Measurements from ENCODE around the gene RAD23B. TPM values are rescaled to one million over a fixed set of nuclear protein-coding genes. Genes with fewer than 3 reads are reported as not detected.
A peak's percentile ranks its signal among the peaks of the same experiment; 100 is the strongest.

The RAD23B gene
- total and polyA plus RNA-seq, 2 of the 13 experiments (the other 11 are each of a cell fraction or from before 2014, with no cell fraction given), result 133 to 156 TPM

DNA sequence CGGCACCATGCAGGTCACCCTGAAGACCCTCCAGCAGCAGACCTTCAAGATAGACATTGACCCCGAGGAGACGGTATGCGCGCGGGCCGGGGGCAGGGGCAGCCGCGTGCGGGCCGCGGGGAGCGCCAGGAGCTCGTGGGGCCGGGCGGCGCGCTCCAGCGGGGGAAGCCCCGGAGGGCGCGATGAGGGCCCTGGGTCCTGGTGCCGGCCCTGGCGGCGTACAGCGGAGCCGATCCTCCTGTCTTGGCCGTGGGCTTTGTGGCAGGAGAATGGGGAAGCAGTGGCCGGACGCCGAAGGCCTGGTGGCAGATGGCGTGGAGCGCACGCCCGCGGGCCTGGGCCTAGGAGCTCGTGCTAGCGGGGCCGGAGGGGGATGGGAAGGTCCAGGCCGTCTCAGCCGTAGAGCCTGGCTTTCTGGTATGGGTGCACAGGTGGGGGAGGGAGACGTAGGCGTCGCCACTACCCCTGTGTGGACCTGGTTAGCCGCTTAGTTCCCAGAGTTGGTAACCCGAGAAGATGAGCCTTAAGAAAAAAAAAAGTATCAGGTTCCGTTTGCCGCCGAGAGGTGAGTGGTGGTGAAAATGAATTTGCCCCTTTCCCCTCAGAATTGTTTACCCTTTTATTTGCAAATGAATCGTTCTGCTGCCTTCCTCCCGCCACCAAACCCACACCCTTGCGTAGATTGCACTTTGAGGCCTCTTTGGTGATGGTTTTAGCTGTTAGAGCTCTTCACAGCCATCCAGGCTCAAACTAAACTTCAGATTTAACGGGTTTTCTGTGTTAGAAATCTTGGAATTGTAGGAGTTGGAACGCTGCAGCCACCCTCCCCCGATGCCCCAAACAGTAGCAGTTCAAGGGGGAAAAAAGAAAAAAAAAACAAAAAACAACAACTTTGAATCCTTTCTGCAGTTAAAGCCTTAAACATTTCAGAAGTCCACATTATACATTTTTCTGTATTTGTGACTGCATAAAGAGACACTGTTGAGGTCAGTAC is 841 bp downstream of the RAD23B start (continued):
- TF ChIP-seq TBX2 (CRISPR knock-in tag; IDR thresholded peaks at IDR 0.05; ENCODE audit: borderline replicate concordance) (no peak), ZNF34 (CRISPR knock-in tag; IDR thresholded peaks at IDR 0.05; ENCODE audit: borderline replicate concordance) (0 out of 2 replicates have a peak, but pooled peaks have one; percentile 18), NR2F6 (IDR thresholded peaks at IDR 0.05) (no peak), NR2F6 (CRISPR knock-in tag; IDR thresholded peaks at IDR 0.05) (peak; percentile 21; the same call in 1 of the 2 replicates), SP2 (CRISPR knock-in tag; IDR thresholded peaks at IDR 0.05) (0 out of 2 replicates have a peak, but pooled peaks have one; percentile 30), MEF2D (CRISPR knock-in tag; IDR thresholded peaks at IDR 0.05) (no peak), ZNF451 (CRISPR knock-in tag; IDR thresholded peaks at IDR 0.05) (peak; percentile 20; the same call in 1 of the 2 replicates), NFRKB (IDR thresholded peaks at IDR 0.05) (no peak), ZNF564 (CRISPR knock-in tag; IDR thresholded peaks at IDR 0.05) (peak; percentile 64; the same call in 1 of the 2 replicates), MTA1 (CRISPR knock-in tag; IDR thresholded peaks at IDR 0.05; ENCODE audit: borderline replicate concordance) (no peak), KDM5B (CRISPR knock-in tag; IDR thresholded peaks at IDR 0.05; ENCODE audit: borderline replicate concordance) (0 out of 2 replicates have a peak, but pooled peaks have one; percentile 17)
- TF ChIP-seq, protein P1, sequence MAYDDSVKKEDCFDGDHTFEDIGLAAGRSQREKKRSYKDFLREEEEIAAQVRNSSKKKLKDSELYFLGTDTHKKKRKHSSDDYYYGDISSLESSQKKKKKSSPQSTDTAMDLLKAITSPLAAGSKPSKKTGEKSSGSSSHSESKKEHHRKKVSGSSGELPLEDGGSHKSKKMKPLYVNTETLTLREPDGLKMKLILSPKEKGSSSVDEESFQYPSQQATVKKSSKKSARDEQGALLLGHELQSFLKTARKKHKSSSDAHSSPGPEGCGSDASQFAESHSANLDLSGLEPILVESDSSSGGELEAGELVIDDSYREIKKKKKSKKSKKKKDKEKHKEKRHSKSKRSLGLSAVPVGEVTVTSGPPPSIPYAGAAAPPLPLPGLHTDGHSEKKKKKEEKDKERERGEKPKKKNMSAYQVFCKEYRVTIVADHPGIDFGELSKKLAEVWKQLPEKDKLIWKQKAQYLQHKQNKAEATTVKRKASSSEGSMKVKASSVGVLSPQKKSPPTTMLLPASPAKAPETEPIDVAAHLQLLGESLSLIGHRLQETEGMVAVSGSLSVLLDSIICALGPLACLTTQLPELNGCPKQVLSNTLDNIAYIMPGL (CRISPR knock-in tag; IDR thresholded peaks at IDR 0.05; ENCODE audit: borderline replicate concordance in 1 of 2, low read depth in 1 of 2), result peak in 1 of 2 experiments; percentile 35; a peak in 2 of 4 replicates
- TF ChIP-seq, protein P2, sequence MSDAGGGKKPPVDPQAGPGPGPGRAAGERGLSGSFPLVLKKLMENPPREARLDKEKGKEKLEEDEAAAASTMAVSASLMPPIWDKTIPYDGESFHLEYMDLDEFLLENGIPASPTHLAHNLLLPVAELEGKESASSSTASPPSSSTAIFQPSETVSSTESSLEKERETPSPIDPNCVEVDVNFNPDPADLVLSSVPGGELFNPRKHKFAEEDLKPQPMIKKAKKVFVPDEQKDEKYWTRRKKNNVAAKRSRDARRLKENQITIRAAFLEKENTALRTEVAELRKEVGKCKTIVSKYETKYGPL (CRISPR knock-in tag; IDR thresholded peaks at IDR 0.05), result no peak; the same call in 1 of the 2 replicates
- TF ChIP-seq, protein P3, sequence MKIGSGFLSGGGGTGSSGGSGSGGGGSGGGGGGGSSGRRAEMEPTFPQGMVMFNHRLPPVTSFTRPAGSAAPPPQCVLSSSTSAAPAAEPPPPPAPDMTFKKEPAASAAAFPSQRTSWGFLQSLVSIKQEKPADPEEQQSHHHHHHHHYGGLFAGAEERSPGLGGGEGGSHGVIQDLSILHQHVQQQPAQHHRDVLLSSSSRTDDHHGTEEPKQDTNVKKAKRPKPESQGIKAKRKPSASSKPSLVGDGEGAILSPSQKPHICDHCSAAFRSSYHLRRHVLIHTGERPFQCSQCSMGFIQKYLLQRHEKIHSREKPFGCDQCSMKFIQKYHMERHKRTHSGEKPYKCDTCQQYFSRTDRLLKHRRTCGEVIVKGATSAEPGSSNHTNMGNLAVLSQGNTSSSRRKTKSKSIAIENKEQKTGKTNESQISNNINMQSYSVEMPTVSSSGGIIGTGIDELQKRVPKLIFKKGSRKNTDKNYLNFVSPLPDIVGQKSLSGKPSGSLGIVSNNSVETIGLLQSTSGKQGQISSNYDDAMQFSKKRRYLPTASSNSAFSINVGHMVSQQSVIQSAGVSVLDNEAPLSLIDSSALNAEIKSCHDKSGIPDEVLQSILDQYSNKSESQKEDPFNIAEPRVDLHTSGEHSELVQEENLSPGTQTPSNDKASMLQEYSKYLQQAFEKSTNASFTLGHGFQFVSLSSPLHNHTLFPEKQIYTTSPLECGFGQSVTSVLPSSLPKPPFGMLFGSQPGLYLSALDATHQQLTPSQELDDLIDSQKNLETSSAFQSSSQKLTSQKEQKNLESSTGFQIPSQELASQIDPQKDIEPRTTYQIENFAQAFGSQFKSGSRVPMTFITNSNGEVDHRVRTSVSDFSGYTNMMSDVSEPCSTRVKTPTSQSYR (CRISPR knock-in tag; IDR thresholded peaks at IDR 0.05; ENCODE audit: borderline replicate concordance), result peak; percentile 89
- TF ChIP-seq, protein P4, sequence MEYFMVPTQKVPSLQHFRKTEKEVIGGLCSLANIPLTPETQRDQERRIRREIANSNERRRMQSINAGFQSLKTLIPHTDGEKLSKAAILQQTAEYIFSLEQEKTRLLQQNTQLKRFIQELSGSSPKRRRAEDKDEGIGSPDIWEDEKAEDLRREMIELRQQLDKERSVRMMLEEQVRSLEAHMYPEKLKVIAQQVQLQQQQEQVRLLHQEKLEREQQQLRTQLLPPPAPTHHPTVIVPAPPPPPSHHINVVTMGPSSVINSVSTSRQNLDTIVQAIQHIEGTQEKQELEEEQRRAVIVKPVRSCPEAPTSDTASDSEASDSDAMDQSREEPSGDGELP (IDR thresholded peaks at IDR 0.05; ENCODE audit: borderline replicate concordance, low read depth), result no peak
- TF ChIP-seq, protein P5, sequence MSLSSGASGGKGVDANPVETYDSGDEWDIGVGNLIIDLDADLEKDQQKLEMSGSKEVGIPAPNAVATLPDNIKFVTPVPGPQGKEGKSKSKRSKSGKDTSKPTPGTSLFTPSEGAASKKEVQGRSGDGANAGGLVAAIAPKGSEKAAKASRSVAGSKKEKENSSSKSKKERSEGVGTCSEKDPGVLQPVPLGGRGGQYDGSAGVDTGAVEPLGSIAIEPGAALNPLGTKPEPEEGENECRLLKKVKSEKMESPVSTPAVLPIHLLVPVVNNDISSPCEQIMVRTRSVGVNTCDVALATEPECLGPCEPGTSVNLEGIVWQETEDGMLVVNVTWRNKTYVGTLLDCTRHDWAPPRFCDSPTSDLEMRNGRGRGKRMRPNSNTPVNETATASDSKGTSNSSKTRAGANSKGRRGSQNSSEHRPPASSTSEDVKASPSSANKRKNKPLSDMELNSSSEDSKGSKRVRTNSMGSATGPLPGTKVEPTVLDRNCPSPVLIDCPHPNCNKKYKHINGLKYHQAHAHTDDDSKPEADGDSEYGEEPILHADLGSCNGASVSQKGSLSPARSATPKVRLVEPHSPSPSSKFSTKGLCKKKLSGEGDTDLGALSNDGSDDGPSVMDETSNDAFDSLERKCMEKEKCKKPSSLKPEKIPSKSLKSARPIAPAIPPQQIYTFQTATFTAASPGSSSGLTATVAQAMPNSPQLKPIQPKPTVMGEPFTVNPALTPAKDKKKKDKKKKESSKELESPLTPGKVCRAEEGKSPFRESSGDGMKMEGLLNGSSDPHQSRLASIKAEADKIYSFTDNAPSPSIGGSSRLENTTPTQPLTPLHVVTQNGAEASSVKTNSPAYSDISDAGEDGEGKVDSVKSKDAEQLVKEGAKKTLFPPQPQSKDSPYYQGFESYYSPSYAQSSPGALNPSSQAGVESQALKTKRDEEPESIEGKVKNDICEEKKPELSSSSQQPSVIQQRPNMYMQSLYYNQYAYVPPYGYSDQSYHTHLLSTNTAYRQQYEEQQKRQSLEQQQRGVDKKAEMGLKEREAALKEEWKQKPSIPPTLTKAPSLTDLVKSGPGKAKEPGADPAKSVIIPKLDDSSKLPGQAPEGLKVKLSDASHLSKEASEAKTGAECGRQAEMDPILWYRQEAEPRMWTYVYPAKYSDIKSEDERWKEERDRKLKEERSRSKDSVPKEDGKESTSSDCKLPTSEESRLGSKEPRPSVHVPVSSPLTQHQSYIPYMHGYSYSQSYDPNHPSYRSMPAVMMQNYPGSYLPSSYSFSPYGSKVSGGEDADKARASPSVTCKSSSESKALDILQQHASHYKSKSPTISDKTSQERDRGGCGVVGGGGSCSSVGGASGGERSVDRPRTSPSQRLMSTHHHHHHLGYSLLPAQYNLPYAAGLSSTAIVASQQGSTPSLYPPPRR (CRISPR knock-in tag; IDR thresholded peaks at IDR 0.05; ENCODE audit: borderline replicate concordance), result no peak

Measured in HepG2 (cell line).